Thyroid gland (tissue), 4 donors: ENCODE data around the gene CD36. TPM values are rescaled to one million over a fixed set of nuclear protein-coding genes. Genes with fewer than 3 reads are reported as not detected.

ENCODE experiments used
- DNase-seq, 2 donors: peaks; one replicate each; pipeline ENCODE4 v3.0.0-alpha.2; 2019
- H3K27ac ChIP-seq, 3 donors: fragments of 200-600 bp; sonication (generic); 1 replicate in 2 of 3; 2 replicates in 1 of 3; pipeline ENCODE4 v1.5.1; 2016 to 2019; ENCODE audit warnings: mild to moderate bottlenecking in 1 of 3, moderate library complexity in 1 of 3
- H3K27me3 ChIP-seq: fragments of 200-600 bp; sonication (generic); one replicate; pipeline ENCODE4 v1.5.1; 2019
- H3K36me3 ChIP-seq, 2 donors: fragments of 200-600 bp; sonication (generic); one replicate each; pipeline ENCODE4 v1.5.1; 2016 to 2019
- H3K4me1 ChIP-seq, 2 donors: fragments of 200-600 bp; sonication (generic); one replicate each; pipeline ENCODE4 v1.5.1; 2017 to 2019
- H3K4me3 ChIP-seq, 3 donors: fragments of 200-600 bp; sonication (generic); replicated peaks in 1 of 3; 1 replicate in 2 of 3; 2 replicates in 1 of 3; pipeline ENCODE4 v1.5.1; 2016; ENCODE audit warnings: mild to moderate bottlenecking in 1 of 3
- H3K9me3 ChIP-seq: fragments of 200-600 bp; sonication (generic); one replicate; pipeline ENCODE4 v1.5.1; 2017
- POLR2A ChIP-seq, 2 donors: fragments of 450-650 bp; IDR thresholded peaks; one replicate each; pipeline ENCODE4 v1.6.1; 2017; ENCODE audit warnings: antibody characterized with exemption in 2 of 2, mild to moderate bottlenecking in 2 of 2, moderate library complexity in 1 of 2
- whole genome bisulfite sequencing, 2 donors: methylation state at CpG; one replicate each; pipeline ENCODE4 v1.1.5; 2017; 5-methylcytosine and 5-hydroxymethylcytosine counted together
- intact Hi-C: fragments of 100-400 bp; cut with DNase I; formaldehyde crosslinking; loops from one replicate; pipeline ENCODE4 v1.15.1; 2023
- total RNA-seq, 4 donors: library from RNA; depleted of rRNA; stranded (reverse); fragments of >200 nt; gene quantifications; one replicate each; pipeline ENCODE4 v1.2.3, GENCODE V29; 2016
- TF ChIP-seq, protein P1 (sequence below), 6 experiments: fragments of 200-600 bp in 3 of 6; fragments of 450-650 bp in 3 of 6; sonication (generic) in 3 of 6; IDR thresholded peaks; one replicate each; pipeline ENCODE4 v1.5.1; 2016 to 2019; ENCODE audit warnings: antibody characterized with exemption in 6 of 6, mild to moderate bottlenecking in 2 of 6, inconsistent platforms in 1 of 6, moderate library complexity in 1 of 6

The CD36 gene
- total RNA-seq, 4 donors from 2014 or later: 137 to 244 (median 155) TPM

DNA sequence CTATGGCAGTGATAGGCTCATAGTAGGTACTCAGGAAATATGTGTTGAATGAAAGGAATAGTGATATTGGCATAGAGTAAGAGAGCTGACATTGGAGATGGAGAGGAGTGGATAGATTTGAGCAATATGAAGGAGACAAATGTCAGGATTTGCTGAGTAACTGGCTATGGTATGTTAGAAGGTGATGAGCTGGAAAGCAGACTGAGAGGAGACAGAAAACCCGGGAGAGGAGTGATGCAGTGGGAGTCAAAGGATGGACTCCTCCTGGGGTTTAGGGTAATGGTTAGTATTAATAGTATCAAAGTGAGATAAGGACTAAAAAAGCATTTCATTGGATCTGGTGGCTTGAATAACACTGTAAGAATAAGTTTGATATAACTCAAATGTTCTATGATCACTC lies 64.8 kb downstream of the CD36 start:
- WGBS, 2 donors: 81 to 92% methylated on average over 1 of the region's 1 CpG
- intact Hi-C loops: loop anchor here (5.0 kb wide), 1 partner anchor 759 kb away; no protein-coding TSS in a partner anchor
- no peak for TF ChIP-seq POLR2A (IDR thresholded peaks at IDR 0.05)
- TF ChIP-seq, protein P1, sequence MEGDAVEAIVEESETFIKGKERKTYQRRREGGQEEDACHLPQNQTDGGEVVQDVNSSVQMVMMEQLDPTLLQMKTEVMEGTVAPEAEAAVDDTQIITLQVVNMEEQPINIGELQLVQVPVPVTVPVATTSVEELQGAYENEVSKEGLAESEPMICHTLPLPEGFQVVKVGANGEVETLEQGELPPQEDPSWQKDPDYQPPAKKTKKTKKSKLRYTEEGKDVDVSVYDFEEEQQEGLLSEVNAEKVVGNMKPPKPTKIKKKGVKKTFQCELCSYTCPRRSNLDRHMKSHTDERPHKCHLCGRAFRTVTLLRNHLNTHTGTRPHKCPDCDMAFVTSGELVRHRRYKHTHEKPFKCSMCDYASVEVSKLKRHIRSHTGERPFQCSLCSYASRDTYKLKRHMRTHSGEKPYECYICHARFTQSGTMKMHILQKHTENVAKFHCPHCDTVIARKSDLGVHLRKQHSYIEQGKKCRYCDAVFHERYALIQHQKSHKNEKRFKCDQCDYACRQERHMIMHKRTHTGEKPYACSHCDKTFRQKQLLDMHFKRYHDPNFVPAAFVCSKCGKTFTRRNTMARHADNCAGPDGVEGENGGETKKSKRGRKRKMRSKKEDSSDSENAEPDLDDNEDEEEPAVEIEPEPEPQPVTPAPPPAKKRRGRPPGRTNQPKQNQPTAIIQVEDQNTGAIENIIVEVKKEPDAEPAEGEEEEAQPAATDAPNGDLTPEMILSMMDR (IDR thresholded peaks at IDR 0.05): no peak

DNA sequence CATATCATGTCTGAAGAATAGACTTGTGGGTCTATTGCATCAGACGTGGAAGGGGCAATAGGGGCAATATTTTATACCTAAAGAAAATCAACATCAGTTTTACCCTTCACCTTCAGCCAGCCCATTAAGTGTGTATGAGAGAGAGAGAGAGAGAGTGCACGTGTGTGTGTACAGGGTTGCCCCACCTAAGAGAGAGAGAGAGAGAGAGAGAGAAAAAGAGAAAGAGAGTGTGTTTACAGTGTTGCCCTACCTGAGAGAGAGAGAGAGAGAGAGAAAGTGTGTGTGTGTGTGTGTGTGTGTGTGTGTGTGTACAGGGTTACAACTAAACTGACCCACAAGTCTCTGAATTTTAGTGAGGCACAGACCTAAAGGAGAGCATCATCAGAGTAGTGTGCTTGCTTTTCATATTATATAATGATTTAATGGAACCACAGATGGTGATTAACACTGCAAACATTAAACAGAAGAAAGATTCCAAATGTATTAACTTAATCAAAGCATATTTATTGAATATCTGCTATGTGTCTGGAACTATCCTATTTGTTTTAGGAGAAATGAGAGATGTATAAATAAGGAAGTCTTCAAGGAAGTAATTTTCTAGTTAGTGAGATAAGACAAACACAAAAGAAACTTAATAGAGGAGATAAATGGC lies 66.8 kb downstream of the CD36 start:
- intact Hi-C loops: no loop called here
- TF ChIP-seq, protein P1 (IDR thresholded peaks at IDR 0.05): no peak
- no peak for TF ChIP-seq POLR2A (IDR thresholded peaks at IDR 0.05)
- H3K36me3 ChIP-seq: no peaks in the 10 kb centered on the region
- no peak overlapping the region for H3K4me3 ChIP-seq
- DNase-seq: no peak
- H3K27ac ChIP-seq: no peak overlapping the region
- H3K4me1 ChIP-seq: no peaks in the 10 kb centered on the region
- WGBS, 2 donors: 52 to 56% methylated on average over 2 of the region's 2 CpGs
- no peaks in the 10 kb centered on the region for H3K27me3 ChIP-seq
- H3K9me3 ChIP-seq: no peaks in the 10 kb centered on the region

More for the DNA sequence above, 64.8 kb downstream of the CD36 start:
- no peak for DNase-seq
- H3K36me3 ChIP-seq: no peaks in the 10 kb centered on the region
- H3K4me1 ChIP-seq: no peaks in the 10 kb centered on the region
- no peak overlapping the region for H3K27ac ChIP-seq
- no peaks in the 10 kb centered on the region for H3K9me3 ChIP-seq
- H3K27me3 ChIP-seq: no peaks in the 10 kb centered on the region
- no peak overlapping the region for H3K4me3 ChIP-seq

DNA sequence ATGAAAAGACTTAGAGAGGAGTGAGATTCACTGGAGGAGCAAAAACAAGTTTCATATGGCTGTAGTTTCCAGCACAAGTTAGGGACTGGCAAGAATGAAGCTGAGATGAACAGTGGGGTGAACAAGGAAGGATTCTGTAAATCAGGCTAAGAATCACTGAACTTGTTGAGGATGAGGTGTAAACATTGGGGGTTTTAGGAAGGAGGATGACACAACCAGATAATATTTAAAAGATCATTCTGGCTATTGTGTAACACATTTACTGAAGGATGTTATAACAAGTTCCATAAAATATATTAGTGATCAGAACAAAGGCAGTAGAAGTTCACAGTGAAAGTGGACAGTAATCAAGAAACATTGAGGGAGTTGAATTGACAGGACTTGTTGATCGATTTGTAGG lies 68.9 kb downstream of the CD36 start:
- intact Hi-C loops: no loop called here

DNA sequence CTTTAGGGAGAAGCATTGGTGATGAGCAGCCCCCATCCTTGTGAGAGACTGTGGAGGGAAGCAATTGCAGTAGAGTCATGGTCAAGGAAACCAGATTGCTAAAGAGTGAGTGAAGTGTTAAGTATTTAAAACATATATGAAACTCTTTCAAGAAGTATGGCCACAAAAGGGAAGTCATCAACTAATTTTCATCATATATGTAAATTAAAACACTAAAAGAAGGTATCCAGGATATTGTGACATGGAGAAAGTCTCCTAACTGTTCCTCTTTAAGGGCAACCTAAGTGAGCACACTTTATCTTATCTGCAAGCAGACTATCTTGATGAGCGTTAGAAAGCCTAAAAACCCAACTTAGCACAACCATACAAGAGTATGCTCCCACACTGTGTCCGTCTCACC lies 69.7 kb downstream of the CD36 start:
- intact Hi-C loops: no loop called here
- no peak for DNase-seq

More for the DNA sequence above, 68.9 kb downstream of the CD36 start:
- H3K27me3 ChIP-seq: no peaks in the 10 kb centered on the region
- H3K36me3 ChIP-seq: no peaks in the 10 kb centered on the region
- no peak overlapping the region for H3K4me3 ChIP-seq
- H3K27ac ChIP-seq: no peak overlapping the region
- DNase-seq: no peak
- no peaks in the 10 kb centered on the region for H3K9me3 ChIP-seq
- TF ChIP-seq, protein P1 (IDR thresholded peaks at IDR 0.05): no peak
- TF ChIP-seq POLR2A (IDR thresholded peaks at IDR 0.05): no peak
- 87 to 90% methylated on average over 1 of the region's 1 CpG for WGBS, 2 donors
- no peaks in the 10 kb centered on the region for H3K4me1 ChIP-seq

DNA sequence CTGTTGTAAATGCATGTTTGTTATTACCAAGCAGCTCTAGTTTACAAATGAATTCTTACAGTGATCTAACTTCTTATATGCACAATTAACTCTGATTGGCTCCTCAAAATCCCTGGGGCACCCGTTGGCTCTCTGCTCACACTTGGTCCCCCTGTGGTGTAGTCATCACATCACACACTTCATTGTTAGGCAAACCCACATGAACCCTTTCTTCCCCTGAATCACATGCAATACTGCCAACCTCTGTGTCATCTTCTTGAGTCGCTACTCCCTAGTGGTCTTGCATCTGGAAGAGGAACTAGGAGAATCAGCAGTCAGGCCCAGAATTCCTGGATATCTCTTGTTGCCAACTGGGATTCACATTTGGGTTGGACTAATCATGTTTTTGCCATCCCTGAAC lies 73.1 kb downstream of the CD36 start:
- TF ChIP-seq, protein P1 (IDR thresholded peaks at IDR 0.05): no peak
- no peak for TF ChIP-seq POLR2A (IDR thresholded peaks at IDR 0.05)
- no peaks in the 10 kb centered on the region for H3K9me3 ChIP-seq
- no peak overlapping the region for H3K27ac ChIP-seq
- H3K4me1 ChIP-seq: no peaks in the 10 kb centered on the region
- H3K27me3 ChIP-seq: no peaks in the 10 kb centered on the region
- intact Hi-C loops: no loop called here
- 51 to 64% methylated on average over 2 of the region's 2 CpGs for WGBS, 2 donors
- no peaks in the 10 kb centered on the region for H3K36me3 ChIP-seq
- no peak overlapping the region for H3K4me3 ChIP-seq
- DNase-seq: no peak

More for the DNA sequence above, 69.7 kb downstream of the CD36 start:
- Histone ChIP-seq H3K36me3 (no peaks in the 10 kb centered on the region), H3K27me3 (no peaks in the 10 kb centered on the region), H3K27ac (no peak overlapping the region), H3K4me3 (no peak overlapping the region), H3K4me1 (no peaks in the 10 kb centered on the region), H3K9me3 (no peaks in the 10 kb centered on the region)
- TF ChIP-seq, protein P1 (IDR thresholded peaks at IDR 0.05): no peak
- TF ChIP-seq POLR2A (IDR thresholded peaks at IDR 0.05): no peak
- WGBS, 2 donors: 79 to 86% methylated on average over 2 of the region's 2 CpGs
